HK-2 (cell line): ENCODE data around the gene NOP14.

Experiments used
- DNase-seq: peaks from one replicate; pipeline ENCODE4 v3.0.0-alpha.2; 2018; ENCODE audit not compliant: unreplicated experiment

NOP14 gene

DNA sequence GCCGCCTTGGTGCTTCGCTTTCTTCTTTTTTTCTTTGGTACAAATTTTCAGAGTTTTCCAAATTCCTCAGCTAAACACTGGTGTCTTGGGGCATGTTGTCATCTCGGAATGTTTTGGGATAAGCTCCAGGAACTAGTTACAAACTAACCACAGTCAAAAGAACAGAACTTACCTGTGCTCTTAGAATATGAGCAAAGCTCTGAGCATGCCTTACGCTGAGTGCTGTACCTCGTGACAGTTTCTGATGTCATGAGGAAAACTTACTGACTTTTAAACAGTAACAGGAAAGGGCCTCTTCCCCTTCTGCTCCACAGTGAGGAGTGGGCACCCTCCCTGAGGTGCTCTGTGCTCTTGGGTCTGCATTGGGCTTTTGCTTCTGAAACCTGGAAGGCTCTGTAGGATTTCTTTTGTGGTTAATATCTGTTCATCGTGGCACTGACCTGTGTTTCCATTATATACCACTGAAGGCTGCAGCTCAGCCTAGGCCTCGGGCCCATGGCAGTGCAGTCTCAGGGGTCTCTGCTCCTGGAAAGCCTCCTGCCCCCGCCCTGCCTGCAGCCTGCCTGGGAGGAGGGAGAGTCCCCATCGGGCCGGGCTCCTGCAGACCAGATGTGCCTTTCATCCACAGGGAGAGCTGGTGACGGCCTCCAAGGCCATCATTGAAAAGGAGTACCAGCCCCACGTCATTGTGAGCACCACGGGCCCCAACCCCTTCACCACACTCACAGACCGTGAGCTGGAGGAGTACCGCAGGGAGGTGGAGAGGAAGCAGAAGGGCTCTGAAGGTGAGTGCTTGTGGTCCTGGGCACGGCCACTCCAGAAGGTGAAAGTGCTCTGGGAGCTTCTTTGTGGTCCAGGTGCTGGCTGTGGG is 48.7 kb downstream of the NOP14 start:
- DNase-seq = no peak

- DNase-seq = no peak
Measured at GRCh38 chr4:2913168-2913567, 50.0 kb downstream of the NOP14 start.

- no peak for DNase-seq
Measured at GRCh38 chr4:2911868-2912267, 51.3 kb downstream of the NOP14 start.

DNA sequence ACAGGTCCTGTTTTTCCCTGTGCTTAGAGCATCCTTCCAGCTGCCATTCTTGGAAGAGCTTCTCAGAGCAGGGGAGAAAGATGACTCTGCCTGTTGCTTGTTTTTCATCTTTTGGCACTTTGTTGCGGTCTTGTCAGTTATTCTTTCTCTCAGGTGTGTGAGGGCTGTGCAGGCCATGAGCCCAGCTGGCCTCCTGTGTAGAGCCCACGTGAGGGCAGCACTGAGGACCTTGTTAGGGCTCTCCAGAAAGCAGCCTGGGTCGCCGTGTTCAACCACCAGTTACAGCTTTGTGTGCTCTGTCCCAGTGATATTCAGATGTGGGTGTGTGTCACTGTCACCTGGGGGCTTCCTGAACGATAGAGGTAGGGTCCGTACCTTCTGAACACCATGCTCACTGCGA is 52.8 kb downstream of the NOP14 start:
- no peak for DNase-seq

- DNase-seq = no peak
Measured at GRCh38 chr4:2909583-2909982, 53.6 kb downstream of the NOP14 start.

DNA sequence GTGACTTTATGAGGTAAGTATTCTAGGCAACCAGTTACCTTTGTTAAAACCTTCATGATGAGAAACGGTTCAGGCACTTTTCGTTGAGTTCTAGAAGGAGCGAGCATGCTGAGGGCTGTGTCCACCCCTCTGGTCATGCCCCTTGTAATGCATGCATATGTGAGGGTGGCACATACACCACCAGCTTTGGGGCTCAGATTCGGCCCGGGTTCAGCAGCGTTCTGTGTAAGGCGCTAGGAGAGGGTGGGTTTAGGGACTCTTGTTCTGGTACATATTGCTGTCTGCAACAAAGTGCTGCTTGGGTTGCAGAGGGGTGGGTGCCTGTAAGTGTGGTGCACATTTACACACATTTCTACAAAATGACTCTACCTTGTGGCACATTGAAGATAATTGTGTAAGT is 54.5 kb downstream of the NOP14 start:
- DNase-seq = no peak

- no peak for DNase-seq
Measured at GRCh38 chr4:2907706-2908293, 55.4 kb downstream of the NOP14 start.

DNA sequence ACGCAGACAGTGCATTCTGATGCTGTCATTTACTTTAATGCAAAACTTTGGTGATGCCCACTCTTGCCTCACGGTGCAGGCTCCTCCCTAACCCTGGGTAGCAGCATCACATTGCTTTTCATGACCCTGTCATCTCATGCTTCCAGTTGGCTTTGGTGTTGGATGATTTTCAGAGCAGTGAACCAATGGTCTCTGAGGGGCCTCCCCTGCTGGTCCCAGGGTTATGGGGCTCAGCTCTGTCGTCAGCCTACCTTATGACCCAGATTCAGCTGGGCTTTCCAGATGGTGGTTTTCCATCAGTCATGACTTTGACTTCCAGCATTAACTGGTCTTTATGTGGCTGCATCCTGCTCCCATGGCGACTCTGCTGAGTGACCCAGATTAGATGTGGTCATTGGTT is 56.0 kb downstream of the NOP14 start:
- no peak for DNase-seq

GRCh38 chr4:2906218-2906617 is 57.0 kb downstream of the NOP14 start:
- DNase-seq = no peak

GRCh38 chr4:2905544-2905943 is 57.7 kb downstream of the NOP14 start:
- no peak for DNase-seq

DNA sequence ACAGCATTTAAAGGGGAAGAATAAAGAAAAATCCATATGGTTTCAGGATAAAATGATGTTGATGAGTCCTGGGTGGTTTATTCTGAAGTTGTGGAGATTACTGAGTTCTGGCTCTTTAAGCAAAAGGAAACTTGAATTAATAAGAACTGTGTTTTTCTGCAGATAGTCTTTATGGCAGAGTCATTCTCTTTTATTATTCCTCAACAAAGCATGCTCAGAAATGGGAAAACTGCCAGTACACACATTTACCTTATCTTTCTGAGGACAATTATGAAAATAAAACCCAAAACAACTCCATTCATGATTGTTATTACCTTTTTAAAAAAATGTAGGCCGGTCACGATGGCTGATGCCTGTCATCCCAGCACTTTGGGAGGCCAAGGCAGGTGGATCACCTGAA is 61.1 kb downstream of the NOP14 start:
- DNase-seq = no peak

DNA sequence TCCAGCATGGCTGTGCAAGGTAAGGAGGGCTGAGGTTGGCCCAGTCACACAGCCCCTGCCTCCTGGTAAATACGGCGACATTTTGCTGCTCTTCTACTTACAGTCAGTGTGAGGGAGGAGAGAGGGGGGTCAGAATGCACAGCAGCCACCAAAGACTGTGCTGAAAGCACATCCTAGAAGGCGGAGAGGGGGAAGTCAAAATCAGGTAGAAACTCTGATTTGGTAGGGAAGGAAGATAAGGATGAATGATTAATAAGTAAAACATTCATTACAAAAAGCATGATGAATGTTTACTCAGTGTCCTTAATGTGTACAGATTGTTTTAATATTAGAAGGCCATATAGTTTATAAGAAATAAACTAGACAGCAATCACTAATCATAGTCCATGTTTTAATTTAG is 62.0 kb downstream of the NOP14 start:
- DNase-seq = no peak

DNA sequence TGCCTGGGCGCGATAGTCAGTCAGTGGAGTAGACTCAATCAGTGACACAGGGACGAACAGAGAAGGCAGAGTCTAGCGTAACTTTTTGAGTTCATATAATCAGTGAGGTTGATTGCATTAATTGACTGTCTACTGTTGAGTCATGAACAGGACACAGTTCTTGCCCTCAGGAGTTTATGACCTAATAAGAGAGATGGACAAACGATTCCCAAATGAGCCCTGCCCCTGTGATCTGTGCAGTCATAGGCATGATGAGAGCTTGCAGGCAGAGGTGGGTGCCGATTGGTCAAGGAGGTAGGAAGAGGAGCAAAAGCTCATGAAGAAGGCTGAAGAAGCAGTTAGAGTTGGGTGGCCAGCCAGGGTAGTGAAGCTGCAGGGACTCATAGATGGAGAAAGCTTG is 62.5 kb downstream of the NOP14 start:
- no peak for DNase-seq

GRCh38 chr4:2898001-2898400 is 65.2 kb downstream of the NOP14 start:
- DNase-seq = no peak

GRCh38 chr4:2893772-2894171 is 69.4 kb downstream of the NOP14 start:
- DNase-seq = no peak

GRCh38 chr4:2891294-2891693 is 71.9 kb downstream of the NOP14 start:
- no peak for DNase-seq

DNA sequence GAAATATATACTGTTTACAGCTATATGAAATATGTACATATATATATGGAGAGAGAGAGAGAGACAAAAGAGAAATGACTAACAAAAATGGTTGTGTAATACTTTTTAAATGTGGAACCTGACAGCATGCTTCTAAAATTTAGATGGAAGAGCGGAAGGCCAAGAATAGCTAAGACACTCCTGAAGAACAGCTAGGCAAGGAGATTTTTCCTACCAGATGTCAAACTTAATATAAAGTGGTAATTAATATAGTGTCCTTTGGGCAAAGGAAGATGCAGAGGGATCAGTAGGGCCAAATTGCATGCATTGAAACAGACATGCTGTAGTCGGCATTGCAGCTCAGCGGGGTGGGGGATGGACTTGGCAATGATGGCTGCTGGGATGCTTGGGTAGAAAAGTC is 74.3 kb downstream of the NOP14 start:
- DNase-seq = no peak
